Choroid plexus epithelial cell (primary cell): ENCODE data around the gene SLC25A51.
A peak's percentile ranks its signal among the peaks of the same experiment; 100 is the strongest.

Experiments used
- DNase-seq: peaks from one replicate; pipeline ENCODE4 v3.0.0-alpha.2; 2010; ENCODE audit warnings: low read depth
- H3K4me3 ChIP-seq: 2 replicates; pipeline ENCODE4 v1.5.1; 2011; ENCODE audit warnings: low read depth, mild to moderate bottlenecking, control low read depth, low read length, moderate library complexity
- TF ChIP-seq, protein P1 (sequence below): conservative IDR thresholded peaks from 2 replicates; pipeline ENCODE4 v1.5.1; 2011; ENCODE audit warnings: low read depth, mild to moderate bottlenecking, control low read depth, inconsistent platforms, low read length, moderate library complexity

Gene SLC25A51

DNA sequence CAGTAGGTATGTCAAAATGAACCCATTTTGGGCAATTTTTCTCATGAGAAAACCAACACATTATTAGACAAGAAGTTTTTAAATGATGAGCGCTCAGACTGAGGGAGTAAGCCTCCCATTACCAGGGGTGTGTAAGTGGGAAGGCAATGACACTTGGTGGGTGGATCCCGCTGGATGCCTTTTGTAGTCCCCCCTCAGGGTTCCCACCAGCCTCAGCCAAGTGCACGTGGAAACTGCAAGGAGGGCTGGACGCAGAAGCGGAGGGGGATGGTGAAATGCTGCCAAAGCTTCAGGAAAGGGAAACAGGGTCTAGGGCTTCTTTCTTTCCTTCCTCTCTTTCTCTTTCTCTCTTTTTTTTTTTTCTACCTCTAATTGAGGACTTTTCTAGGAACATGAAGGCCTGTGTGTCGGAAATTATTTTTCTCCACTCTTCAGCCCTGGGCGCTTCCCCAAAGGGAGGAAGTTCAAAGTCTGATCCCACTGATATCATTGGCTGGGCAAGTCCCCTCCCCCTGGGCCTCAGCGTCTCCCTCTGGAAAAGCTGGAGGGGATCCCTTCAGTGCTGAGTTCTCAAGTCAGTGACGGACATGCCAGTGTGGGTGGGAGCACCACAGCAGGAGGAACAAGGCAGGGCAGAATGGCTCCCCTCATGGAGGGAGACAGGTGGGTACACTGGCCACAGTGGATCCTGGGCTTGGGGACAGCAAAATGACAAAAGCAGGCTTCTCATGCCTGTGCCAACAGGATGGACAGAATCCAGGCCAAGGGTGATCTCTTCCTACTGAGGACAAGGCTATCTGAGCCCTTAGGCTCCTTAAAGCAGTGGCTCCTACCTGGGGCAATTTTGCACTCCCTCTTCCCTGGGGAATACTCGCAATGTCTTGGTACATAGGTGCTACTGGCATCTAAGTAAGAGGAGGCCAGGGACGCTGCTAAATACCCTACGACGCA lies 23.9 kb upstream of the SLC25A51 start:
- no peak for DNase-seq
- TF ChIP-seq, protein P1, sequence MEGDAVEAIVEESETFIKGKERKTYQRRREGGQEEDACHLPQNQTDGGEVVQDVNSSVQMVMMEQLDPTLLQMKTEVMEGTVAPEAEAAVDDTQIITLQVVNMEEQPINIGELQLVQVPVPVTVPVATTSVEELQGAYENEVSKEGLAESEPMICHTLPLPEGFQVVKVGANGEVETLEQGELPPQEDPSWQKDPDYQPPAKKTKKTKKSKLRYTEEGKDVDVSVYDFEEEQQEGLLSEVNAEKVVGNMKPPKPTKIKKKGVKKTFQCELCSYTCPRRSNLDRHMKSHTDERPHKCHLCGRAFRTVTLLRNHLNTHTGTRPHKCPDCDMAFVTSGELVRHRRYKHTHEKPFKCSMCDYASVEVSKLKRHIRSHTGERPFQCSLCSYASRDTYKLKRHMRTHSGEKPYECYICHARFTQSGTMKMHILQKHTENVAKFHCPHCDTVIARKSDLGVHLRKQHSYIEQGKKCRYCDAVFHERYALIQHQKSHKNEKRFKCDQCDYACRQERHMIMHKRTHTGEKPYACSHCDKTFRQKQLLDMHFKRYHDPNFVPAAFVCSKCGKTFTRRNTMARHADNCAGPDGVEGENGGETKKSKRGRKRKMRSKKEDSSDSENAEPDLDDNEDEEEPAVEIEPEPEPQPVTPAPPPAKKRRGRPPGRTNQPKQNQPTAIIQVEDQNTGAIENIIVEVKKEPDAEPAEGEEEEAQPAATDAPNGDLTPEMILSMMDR: no peak
- no peak overlapping the region for H3K4me3 ChIP-seq

DNA sequence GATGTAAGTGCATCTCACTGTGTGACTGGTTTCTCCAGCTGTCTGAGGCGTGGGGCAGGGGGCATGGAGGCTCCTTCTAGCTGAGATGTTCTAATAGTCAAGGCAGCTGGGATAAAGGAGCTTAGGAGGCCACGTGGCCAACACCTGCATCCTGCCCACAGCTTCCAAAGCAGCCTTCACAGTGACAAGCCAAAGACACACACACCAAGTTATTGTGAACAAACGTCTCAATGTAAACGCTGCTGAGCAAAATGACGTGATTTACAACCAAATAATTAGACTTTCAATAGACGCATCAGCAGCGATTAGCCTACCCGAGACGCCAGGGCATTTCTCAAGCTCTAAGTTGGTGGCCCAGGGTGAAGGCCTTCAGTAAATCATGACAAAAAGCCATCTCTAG lies 23.2 kb upstream of the SLC25A51 start:
- DNase-seq: no peak
- no peak overlapping the region for H3K4me3 ChIP-seq
- TF ChIP-seq, protein P1: no peak

DNA sequence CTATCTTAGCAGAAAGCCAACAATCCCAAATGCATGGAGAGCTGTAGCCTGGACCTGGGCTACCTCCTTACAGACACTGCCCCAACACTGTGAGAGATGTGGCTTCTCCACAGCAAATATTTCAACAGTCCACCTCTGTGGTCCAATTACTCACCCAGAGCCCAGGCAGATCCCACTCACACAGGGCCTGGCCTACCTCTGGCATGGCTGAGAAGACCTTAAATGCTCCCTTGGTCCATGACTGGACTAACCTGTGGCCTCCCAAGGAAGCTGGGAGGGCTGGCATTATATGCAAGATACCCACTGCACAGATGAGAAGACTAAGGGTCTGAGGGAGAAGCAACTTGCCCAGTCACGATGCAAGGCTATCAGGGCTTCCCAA lies 22.8 kb upstream of the SLC25A51 start:
- no peak for DNase-seq
- H3K4me3 ChIP-seq: no peak overlapping the region
- TF ChIP-seq, protein P1: no peak

DNA sequence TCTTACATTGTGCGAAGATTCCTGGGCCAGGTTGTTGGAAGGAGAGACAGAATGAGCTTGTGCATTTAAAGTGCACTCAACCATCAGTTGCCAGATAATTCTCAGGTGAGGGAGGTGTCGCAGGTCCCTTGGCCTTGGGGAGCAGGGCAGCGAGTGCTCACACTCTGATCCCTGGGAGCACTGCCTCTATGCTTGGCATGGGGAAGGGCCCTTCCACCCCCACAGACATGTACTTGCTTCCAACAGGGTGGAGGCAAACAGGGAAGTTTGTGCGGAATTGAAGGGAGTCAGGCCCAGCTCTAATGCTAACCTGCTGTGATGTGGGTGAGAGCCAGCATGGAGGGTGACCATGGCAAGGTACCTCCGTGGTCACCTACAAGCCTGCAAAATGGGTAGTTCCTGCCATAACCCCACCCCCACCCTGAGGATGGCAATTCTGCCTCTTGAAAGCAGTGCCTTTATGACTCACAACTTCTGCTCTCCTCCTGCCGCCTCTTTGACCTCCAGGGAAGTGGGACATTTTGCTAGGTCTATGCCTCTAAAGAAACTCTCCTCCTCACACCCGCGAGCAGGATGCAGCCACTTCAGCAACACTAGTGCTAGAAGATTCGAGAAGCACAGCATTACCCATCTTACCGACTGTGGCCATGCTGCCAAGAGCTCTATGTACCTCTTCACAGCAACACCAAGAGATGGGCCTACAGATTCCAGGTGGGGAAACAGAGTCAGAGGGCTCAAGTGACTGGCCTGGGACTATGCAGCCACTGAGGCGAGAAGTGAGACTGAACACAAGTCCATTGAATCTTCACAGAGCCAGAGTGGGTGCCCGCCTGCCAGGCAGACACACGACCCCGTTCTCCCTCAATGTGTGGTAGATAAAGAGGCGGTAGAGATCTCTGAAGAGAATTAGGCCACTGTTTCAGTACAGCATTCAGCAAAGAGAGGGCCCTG lies 22.1 kb upstream of the SLC25A51 start:
- TF ChIP-seq, protein P1: no peak
- DNase-seq: peak; percentile 40
- no peak overlapping the region for H3K4me3 ChIP-seq

DNA sequence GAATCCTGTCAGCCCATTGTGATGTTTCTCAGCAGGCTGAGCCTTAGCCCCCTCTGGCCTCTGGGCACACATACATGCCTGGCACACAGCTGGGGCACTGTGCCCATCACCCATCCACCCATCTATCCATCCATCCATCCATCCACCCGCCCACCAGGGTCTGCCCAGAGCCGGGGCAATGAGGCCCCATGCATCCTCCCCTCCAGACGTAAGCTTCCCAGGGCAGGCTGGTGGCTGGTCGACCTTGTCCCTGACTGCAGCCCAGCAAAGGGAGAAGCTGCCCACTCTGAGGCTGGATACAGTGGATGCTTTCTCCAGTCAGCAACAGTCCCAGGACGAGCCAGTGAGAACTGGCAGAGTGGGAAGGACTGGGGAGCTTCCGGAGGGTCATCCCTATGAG lies 21.1 kb upstream of the SLC25A51 start:
- DNase-seq: no peak
- no peak overlapping the region for H3K4me3 ChIP-seq
- TF ChIP-seq, protein P1: no peak

DNA sequence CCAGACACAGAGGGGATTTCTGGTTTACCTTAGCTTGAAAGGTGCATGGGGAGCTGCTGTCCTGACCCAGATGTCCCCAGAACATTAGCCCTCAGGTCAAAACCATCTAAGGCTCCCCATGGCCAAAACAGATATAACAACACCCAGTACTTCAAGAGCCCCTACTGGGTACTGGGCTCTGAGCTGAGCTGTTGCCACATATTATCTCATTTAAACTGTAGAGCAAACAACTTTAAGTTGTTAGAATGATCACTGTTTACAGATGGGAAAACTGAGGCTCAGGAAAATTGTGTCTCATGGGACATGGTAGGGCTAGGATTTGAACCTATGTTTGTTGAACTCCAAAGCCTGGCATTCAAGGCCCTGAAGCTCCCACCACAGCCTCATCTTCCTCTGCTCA lies 20.6 kb upstream of the SLC25A51 start:
- H3K4me3 ChIP-seq: no peak overlapping the region
- TF ChIP-seq, protein P1: no peak
- DNase-seq: no peak
